GM12878 (cell line): ENCODE data around the gene RESP18. TPM values are rescaled to one million over a fixed set of nuclear protein-coding genes. Genes with fewer than 3 reads are reported as not detected.

ENCODE experiments used
- BCLAF1 ChIP-seq: fragments of 450-650 bp; IDR thresholded peaks from 2 replicates; pipeline ENCODE4 v1.6.1; 2017; ENCODE audit warnings: antibody characterized with exemption, mild to moderate bottlenecking, moderate library complexity
- BHLHE40 ChIP-seq, 2 experiments: fragments of 450-650 bp in 1 of 2; IDR thresholded peaks; 2 replicates each; pipeline ENCODE4 v1.6.1; 2011 to 2017; ENCODE audit warnings: low read depth in 2 of 2, borderline replicate concordance in 1 of 2, improper control_type of control experiment in 1 of 2, low read length in 1 of 2, mild to moderate bottlenecking in 1 of 2
- CTCF ChIP-seq, 3 experiments: IDR thresholded peaks in 2 of 3; conservative IDR thresholded peaks in 1 of 3; 2 replicates each; pipeline ENCODE4 v1.5.1; 2011; ENCODE audit warnings: low read depth in 3 of 3, low read length in 3 of 3, mild to moderate bottlenecking in 3 of 3, control low read depth in 2 of 3, moderate library complexity in 2 of 3, inconsistent platforms in 1 of 3, mixed read lengths in 1 of 3; ENCODE audit not compliant: control insufficient read depth in 2 of 3, insufficient read depth in 1 of 3; ENCODE audit errors: extremely low read depth in 1 of 3
- E4F1 ChIP-seq: fragments of 450-650 bp; IDR thresholded peaks from 2 replicates; pipeline ENCODE4 v1.6.1; 2018; ENCODE audit warnings: borderline replicate concordance, mild to moderate bottlenecking; ENCODE audit not compliant: partially characterized antibody
- EP300 ChIP-seq, 2 experiments: fragments of 150-350 bp in 1 of 2; IDR thresholded peaks; 2 replicates each; pipeline ENCODE4 v1.6.1; 2011 to 2012; ENCODE audit warnings: low read depth in 2 of 2, low read length in 2 of 2, borderline replicate concordance in 1 of 2, improper control_type of control experiment in 1 of 2, inconsistent platforms in 1 of 2; ENCODE audit not compliant: control insufficient read depth in 1 of 2
- NBN ChIP-seq: fragments of 450-650 bp; IDR thresholded peaks from 2 replicates; pipeline ENCODE4 v1.6.1; 2016
- PML ChIP-seq: IDR thresholded peaks from 2 replicates; pipeline ENCODE4 v1.6.1; 2012; ENCODE audit warnings: low read length, inconsistent platforms
- RELA ChIP-seq: fragments of 450-650 bp; IDR thresholded peaks from 2 replicates; pipeline ENCODE4 v1.8.0; 2014; ENCODE audit warnings: borderline replicate concordance; ENCODE audit not compliant: partially characterized antibody
- STAT3 ChIP-seq: IDR thresholded peaks from 2 replicates; pipeline ENCODE4 v1.6.1; 2011; ENCODE audit warnings: low read depth, low read length, improper control_type of control experiment
- ZNF24 ChIP-seq: fragments of 450-650 bp; IDR thresholded peaks from 2 replicates; pipeline ENCODE4 v1.6.1; 2017; ENCODE audit warnings: antibody characterized with exemption, mild to moderate bottlenecking
- polyA plus RNA-seq, 11 experiments: library from polyadenylated mRNA; depleted of rRNA in 4 of 11; unstranded in 6 of 11; stranded (reverse) in 5 of 11; fragments of >200 nt; fragmentation: Nextera tagmentation in 4 of 11; fragmentation: Illumina TruSeq in 1 of 11; extraction: Ambion mirVana in 4 of 11; extraction: Trizol in 1 of 11; gene quantifications; 1 replicate in 1 of 11; 2 replicates in 10 of 11; pipeline versions ENCODE4 v1.2.1 to v1.2.3, GENCODE V29; 2011 to 2016; ENCODE audit warnings: inconsistent platforms in 2 of 11, missing spikeins in 2 of 11, low read depth in 1 of 11
- total RNA-seq, 4 experiments: library from RNA; depleted of rRNA in 3 of 4; stranded (reverse); fragments of >200 nt in 3 of 4; fragmentation: Illumina TruSeq in 1 of 4; extraction: Trizol in 1 of 4; gene quantifications; 2 replicates each; pipeline versions ENCODE4 v1.2.1 to v1.2.3, GENCODE V29; 2013 to 2021
- TF ChIP-seq, protein P1 (sequence below): fragments of 450-650 bp; IDR thresholded peaks from 2 replicates; pipeline ENCODE4 v1.6.1; 2016; ENCODE audit warnings: mild to moderate bottlenecking, moderate library complexity, borderline replicate concordance

The RESP18 gene
- total and polyA plus RNA-seq, 10 of the 15 experiments (the other 5 are each of a cell fraction or from before 2014, with no cell fraction given), result not detected

GRCh38 chr2:219294356-219295351 is 37.9 kb downstream of the RESP18 start (continued):
- TF ChIP-seq CTCF (IDR thresholded peaks at IDR 0.05 in 2 of 3, conservative IDR thresholded peaks at IDR 0.05 in 1 of 3; ENCODE audit: control insufficient read depth in 2 of 3, extremely low read depth in 1 of 3, insufficient read depth in 1 of 3, low read depth in 3 of 3, low read length in 3 of 3) (peak; percentile 98 to 99 (median 99)), NBN (no peak; the same call in 1 of the 2 replicates), PML (no peak), BHLHE40 (IDR thresholded peaks at IDR 0.05; ENCODE audit: borderline replicate concordance in 1 of 2, low read depth in 2 of 2, low read length in 1 of 2) (peak; percentile 90 to 95), E4F1 (no peak), STAT3 (no peak), RELA (peak; percentile 40), BCLAF1 (0 out of 2 replicates have a peak, but pooled peaks have one; percentile 61), ZNF24 (peak; percentile 83), EP300 (IDR thresholded peaks at IDR 0.05; ENCODE audit: borderline replicate concordance in 1 of 2, control insufficient read depth in 1 of 2, low read depth in 2 of 2, low read length in 2 of 2) (no peak)
- TF ChIP-seq, protein P1, sequence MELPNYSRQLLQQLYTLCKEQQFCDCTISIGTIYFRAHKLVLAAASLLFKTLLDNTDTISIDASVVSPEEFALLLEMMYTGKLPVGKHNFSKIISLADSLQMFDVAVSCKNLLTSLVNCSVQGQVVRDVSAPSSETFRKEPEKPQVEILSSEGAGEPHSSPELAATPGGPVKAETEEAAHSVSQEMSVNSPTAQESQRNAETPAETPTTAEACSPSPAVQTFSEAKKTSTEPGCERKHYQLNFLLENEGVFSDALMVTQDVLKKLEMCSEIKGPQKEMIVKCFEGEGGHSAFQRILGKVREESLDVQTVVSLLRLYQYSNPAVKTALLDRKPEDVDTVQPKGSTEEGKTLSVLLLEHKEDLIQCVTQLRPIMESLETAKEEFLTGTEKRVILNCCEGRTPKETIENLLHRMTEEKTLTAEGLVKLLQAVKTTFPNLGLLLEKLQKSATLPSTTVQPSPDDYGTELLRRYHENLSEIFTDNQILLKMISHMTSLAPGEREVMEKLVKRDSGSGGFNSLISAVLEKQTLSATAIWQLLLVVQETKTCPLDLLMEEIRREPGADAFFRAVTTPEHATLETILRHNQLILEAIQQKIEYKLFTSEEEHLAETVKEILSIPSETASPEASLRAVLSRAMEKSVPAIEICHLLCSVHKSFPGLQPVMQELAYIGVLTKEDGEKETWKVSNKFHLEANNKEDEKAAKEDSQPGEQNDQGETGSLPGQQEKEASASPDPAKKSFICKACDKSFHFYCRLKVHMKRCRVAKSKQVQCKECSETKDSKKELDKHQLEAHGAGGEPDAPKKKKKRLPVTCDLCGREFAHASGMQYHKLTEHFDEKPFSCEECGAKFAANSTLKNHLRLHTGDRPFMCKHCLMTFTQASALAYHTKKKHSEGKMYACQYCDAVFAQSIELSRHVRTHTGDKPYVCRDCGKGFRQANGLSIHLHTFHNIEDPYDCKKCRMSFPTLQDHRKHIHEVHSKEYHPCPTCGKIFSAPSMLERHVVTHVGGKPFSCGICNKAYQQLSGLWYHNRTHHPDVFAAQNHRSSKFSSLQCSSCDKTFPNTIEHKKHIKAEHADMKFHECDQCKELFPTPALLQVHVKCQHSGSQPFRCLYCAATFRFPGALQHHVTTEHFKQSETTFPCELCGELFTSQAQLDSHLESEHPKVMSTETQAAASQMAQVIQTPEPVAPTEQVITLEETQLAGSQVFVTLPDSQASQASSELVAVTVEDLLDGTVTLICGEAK, result 0 out of 2 replicates have a peak, but pooled peaks have one; percentile 14
